Activated naive CD8-positive, alpha-beta T cell treated with anti-CD3 and anti-CD28 coated beads, Interleukin-2, amount 50 U/mL, for 16 hours (primary cell): ENCODE results near the gene PRAC2.
"Not testable (repeated sequence)": the region's sequence is repeated elsewhere in the genome, so short reads cannot be mapped to it uniquely, and the experiment has no call there.

Source experiments
- DNase-seq: peaks from one replicate; pipeline ENCODE4 v3.0.0-alpha.2; 2020; ENCODE audit warnings: low read depth, low spot score

The PRAC2 gene

GRCh38 chr17:48722915-48723422, at the start of gene PRAC2:
Gene PRAC2, plus strand, starts transcription at chr17:48723185. Its CDS starts 1,226 bp downstream, at chr17:48724411.
- DNase-seq: no peak

- DNase-seq: no peak
Observed at GRCh38 chr17:48676963-48677558, 45.9 kb upstream of the PRAC2 start.

GRCh38 chr17:48678141-48678971, 44.6 kb upstream of the PRAC2 start:
- peak; percentile 42 for DNase-seq

- no peak for DNase-seq
Observed at GRCh38 chr17:48679385-48680096, 43.4 kb upstream of the PRAC2 start.

GRCh38 chr17:48681609-48682008, 41.4 kb upstream of the PRAC2 start:
- no peak for DNase-seq

- no peak for DNase-seq
Observed at GRCh38 chr17:48690655-48691054, 32.3 kb upstream of the PRAC2 start.

GRCh38 chr17:48692049-48692448, 30.9 kb upstream of the PRAC2 start:
- DNase-seq: no peak

GRCh38 chr17:48693178-48693577, 29.8 kb upstream of the PRAC2 start:
- DNase-seq: no peak

GRCh38 chr17:48701864-48702532, 21.0 kb upstream of the PRAC2 start:
- DNase-seq: no peak

GRCh38 chr17:48704361-48705248, 18.4 kb upstream of the PRAC2 start:
- DNase-seq: no peak

- no peak for DNase-seq
Observed at GRCh38 chr17:48711128-48711527, 11.9 kb upstream of the PRAC2 start.

- no peak for DNase-seq
Observed at GRCh38 chr17:48715496-48716399, 7.2 kb upstream of the PRAC2 start.

- DNase-seq: not testable (repeated sequence)
Observed at GRCh38 chr17:48716549-48716948, 6.4 kb upstream of the PRAC2 start.

- no peak for DNase-seq
Observed at GRCh38 chr17:48717367-48718226, 5.4 kb upstream of the PRAC2 start.

- no peak for DNase-seq
Observed at GRCh38 chr17:48718227-48718760, 4.7 kb upstream of the PRAC2 start.

- no peak for DNase-seq
Observed at GRCh38 chr17:48718761-48719641, 4.0 kb upstream of the PRAC2 start.

- no peak for DNase-seq
Observed at GRCh38 chr17:48719642-48720265, 3.2 kb upstream of the PRAC2 start.
